Chondrocyte (in vitro differentiated cells): ENCODE data around the gene MACC1. TPM values are rescaled to one million over a fixed set of nuclear protein-coding genes. Genes with fewer than 3 reads are reported as not detected.

ENCODE experiments used
- DNase-seq: peaks from one replicate; pipeline ENCODE4 v3.0.0; 2021; ENCODE audit warnings: mixed read lengths, low spot score
- H3K27ac Mint-ChIP-seq: one replicate; pipeline ENCODE4 v1.8.0; 2021; ENCODE audit warnings: mild to moderate bottlenecking, moderate library complexity, mixed read lengths; ENCODE audit not compliant: unreplicated experiment
- H3K27me3 Mint-ChIP-seq: 2 replicates; pipeline ENCODE4 v1.8.0; 2021; ENCODE audit warnings: low read depth, mixed read lengths
- H3K36me3 Mint-ChIP-seq: 2 replicates; pipeline ENCODE4 v1.8.0; 2021; ENCODE audit warnings: low read depth, mixed read lengths
- H3K4me1 Mint-ChIP-seq: 2 replicates; pipeline ENCODE4 v1.8.0; 2021; ENCODE audit warnings: low read depth, mild to moderate bottlenecking, mixed read lengths
- H3K4me3 Mint-ChIP-seq: one replicate; pipeline ENCODE4 v1.8.0; 2021; ENCODE audit warnings: mild to moderate bottlenecking, moderate library complexity, mixed read lengths; ENCODE audit not compliant: unreplicated experiment
- H3K9me3 Mint-ChIP-seq: 2 replicates; pipeline ENCODE4 v1.8.0; 2021; ENCODE audit warnings: low read depth, mixed read lengths
- total RNA-seq: library from RNA; stranded (reverse); gene quantifications from 3 replicates; pipeline ENCODE4 v1.2.1, GENCODE V29; 2021
- TF ChIP-seq, protein P1 (sequence below): fragments of 200-600 bp; sonication (generic); IDR thresholded peaks from 2 replicates; pipeline ENCODE4 v1.5.0; 2021; ENCODE audit warnings: antibody characterized with exemption, mild to moderate bottlenecking, moderate library complexity

MACC1 gene
- total RNA-seq, 1 donor from 2014 or later = not detected

- H3K4me1 Mint-ChIP-seq = no peaks in the 10 kb centered on the region
- no peaks in the 10 kb centered on the region for H3K27me3 Mint-ChIP-seq
- H3K27ac Mint-ChIP-seq = no peak overlapping the region
- H3K4me3 Mint-ChIP-seq = no peak overlapping the region
- H3K9me3 Mint-ChIP-seq = no peaks in the 10 kb centered on the region
- TF ChIP-seq, protein P1, sequence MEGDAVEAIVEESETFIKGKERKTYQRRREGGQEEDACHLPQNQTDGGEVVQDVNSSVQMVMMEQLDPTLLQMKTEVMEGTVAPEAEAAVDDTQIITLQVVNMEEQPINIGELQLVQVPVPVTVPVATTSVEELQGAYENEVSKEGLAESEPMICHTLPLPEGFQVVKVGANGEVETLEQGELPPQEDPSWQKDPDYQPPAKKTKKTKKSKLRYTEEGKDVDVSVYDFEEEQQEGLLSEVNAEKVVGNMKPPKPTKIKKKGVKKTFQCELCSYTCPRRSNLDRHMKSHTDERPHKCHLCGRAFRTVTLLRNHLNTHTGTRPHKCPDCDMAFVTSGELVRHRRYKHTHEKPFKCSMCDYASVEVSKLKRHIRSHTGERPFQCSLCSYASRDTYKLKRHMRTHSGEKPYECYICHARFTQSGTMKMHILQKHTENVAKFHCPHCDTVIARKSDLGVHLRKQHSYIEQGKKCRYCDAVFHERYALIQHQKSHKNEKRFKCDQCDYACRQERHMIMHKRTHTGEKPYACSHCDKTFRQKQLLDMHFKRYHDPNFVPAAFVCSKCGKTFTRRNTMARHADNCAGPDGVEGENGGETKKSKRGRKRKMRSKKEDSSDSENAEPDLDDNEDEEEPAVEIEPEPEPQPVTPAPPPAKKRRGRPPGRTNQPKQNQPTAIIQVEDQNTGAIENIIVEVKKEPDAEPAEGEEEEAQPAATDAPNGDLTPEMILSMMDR = no peak
- no peaks in the 10 kb centered on the region for H3K36me3 Mint-ChIP-seq
- no peak for DNase-seq
Observed at GRCh38 chr7:20249376-20249775, 32.2 kb upstream of the MACC1 start.

- Mint-ChIP-seq H3K4me1 (peaks cover 10% of the 10 kb centered on the region), H3K4me3 (no peak overlapping the region), H3K27me3 (no peaks in the 10 kb centered on the region), H3K36me3 (no peaks in the 10 kb centered on the region), H3K9me3 (no peaks in the 10 kb centered on the region), H3K27ac (no peak overlapping the region)
- TF ChIP-seq, protein P1 = no peak
- DNase-seq = no peak
Observed at GRCh38 chr7:20246236-20246635, 29.1 kb upstream of the MACC1 start.

- H3K36me3 Mint-ChIP-seq = no peaks in the 10 kb centered on the region
- H3K4me1 Mint-ChIP-seq = peaks cover 17% of the 10 kb centered on the region
- TF ChIP-seq, protein P1 = no peak
- H3K4me3 Mint-ChIP-seq = no peak overlapping the region
- no peak overlapping the region for H3K27ac Mint-ChIP-seq
- H3K27me3 Mint-ChIP-seq = no peaks in the 10 kb centered on the region
- DNase-seq = no peak
- no peaks in the 10 kb centered on the region for H3K9me3 Mint-ChIP-seq
Observed at GRCh38 chr7:20244334-20245120, 27.3 kb upstream of the MACC1 start.

DNA sequence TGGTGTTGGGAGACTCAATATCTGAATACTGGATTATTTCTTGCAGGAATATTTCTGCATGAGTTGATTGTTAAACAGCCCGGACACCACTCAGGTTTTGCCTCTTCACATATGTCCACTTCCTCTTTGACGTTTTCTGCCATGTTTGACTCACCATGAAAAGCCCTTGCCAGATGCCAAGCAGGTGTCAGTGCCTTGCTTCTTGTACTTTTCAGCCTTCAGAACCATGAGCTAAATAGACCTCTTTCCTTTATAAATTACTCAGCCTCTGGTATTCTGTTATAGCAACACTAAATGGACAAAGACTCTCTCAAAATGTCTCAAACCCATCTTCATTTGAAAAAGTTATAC, 24.7 kb upstream of the MACC1 start:
- DNase-seq = no peak
- Mint-ChIP-seq H3K36me3 (no peaks in the 10 kb centered on the region), H3K27me3 (no peaks in the 10 kb centered on the region), H3K27ac (peak overlapping the region; percentile 29), H3K4me1 (peaks cover 18% of the 10 kb centered on the region), H3K9me3 (no peaks in the 10 kb centered on the region), H3K4me3 (no peak overlapping the region)
- TF ChIP-seq, protein P1 = no peak

- H3K4me3 Mint-ChIP-seq = no peak overlapping the region
- peak overlapping the region; percentile 29 for H3K27ac Mint-ChIP-seq
- DNase-seq = no peak
Observed at GRCh38 chr7:20241194-20241910, 24.2 kb upstream of the MACC1 start.

More at GRCh38 chr7:20241194-20241910, 24.2 kb upstream of the MACC1 start:
- Mint-ChIP-seq H3K4me1 (peaks cover 21% of the 10 kb centered on the region), H3K9me3 (no peaks in the 10 kb centered on the region), H3K36me3 (no peaks in the 10 kb centered on the region), H3K27me3 (no peaks in the 10 kb centered on the region)
- TF ChIP-seq, protein P1 = no peak
